HG03039 (cell line): ENCODE results near the gene CENPA.

Experiments
- ATAC-seq: cut with Tn5 transposase; IDR thresholded peaks from one replicate; pipeline ENCODE4 v1.9.1; 2021; ENCODE audit warnings: mild to moderate bottlenecking, moderate library complexity; ENCODE audit not compliant: unreplicated experiment

CENPA gene

DNA sequence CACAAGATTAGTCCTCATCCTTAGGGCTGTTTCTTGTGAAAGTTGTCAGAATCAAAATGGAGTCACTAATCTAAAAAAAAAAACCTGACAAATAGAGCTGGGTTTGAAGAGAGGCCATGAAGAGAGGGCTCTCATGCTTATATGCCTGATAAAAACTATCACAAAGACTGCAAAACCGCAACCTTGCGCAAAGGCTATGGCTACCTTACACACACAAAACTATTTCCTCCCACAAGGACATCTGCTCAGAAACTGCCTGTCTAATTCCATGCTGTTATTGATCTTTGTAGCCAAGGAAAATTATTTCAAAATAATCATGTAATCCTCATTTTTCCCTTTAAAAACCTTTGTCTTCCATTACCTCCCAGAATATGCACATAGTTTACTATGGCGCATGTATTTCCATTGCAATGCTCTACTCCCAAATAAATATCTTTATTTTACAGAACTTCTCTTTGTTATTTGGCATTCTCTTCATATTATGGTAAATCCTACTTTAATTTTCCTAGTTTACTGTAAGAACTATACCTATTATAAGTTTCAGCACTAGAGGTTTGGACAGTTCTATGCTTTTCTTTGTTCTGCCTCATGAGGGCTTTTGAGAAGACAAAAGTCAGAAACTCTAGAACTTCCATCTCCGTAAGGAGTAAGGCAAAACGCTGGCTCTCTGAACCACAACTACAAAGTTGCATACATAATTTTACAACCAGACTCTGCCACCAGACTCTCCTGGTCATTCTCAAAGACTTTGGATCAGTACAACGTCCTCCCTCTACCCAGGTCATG, 52.5 kb downstream of the CENPA start:
- no peak for ATAC-seq

DNA sequence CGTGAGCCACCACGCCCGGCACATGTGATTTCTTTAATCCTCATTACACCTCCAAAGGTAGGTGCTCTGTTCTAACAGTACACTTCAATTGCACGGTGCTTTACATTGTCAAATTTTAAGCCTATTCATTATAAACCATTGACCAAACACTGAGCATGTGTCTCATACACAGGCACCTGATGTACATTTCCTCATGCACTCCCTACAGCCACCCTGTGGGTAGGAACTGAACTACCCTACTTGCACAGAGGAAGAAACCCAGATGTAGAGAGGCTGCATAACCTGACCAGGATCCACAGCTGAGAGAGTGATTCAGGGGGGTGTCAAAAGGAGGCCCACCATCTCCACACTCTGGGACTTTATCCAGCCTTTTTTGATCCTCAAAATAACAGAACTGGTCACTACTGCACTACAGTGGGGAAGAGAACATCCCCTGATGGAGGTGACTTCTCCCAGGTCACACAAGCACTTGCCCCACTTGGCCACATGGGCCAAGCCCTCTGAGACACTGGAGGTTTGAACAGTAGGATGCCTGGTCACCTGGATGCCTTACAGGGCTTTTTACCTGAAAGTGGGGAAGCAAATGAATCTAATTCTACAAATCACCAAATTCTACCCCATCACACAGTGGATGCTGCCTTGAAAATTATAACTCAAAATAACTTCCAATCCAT, 55.2 kb downstream of the CENPA start:
- ATAC-seq: no peak

DNA sequence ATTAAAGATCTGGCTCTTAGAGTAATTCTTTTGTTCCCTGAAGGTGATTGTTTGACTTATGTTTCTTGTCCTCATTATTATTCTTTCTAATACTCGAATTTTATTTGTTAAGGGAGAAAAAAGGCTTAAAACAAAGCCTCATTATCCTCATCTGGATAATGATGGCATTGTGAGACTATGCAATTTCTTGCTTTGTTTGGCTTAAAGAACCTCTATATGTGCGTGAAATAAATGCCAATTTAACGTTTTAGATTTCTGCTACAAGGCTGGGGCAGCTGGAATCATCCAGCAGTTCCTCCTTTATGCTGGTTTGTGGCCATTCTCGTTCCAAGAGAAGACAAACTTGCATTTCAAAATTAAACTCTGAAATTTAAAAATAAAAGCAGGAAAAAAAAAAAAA, 57.2 kb downstream of the CENPA start:
- ATAC-seq: no peak
